Measurements from ENCODE around the gene CNTN4.

The CNTN4 gene

GRCh38 chr3:2995195-2995594, 896.5 kb downstream of the CNTN4 start:
- no peaks in the 10 kb centered on the region for H3K4me1 ChIP-seq (ENCODE audit: low read length)
- H2AFZ ChIP-seq (ENCODE audit: low read length) = no peak overlapping the region
- no peaks in the 10 kb centered on the region for H3K36me3 ChIP-seq (replicated peaks; ENCODE audit: insufficient read depth, low read length)
- H3F3A ChIP-seq (ENCODE audit: insufficient read depth, low read length) = no peaks in the 10 kb centered on the region
- no peak overlapping the region for H3K4me3 ChIP-seq (ENCODE audit: low read length)
- no peak overlapping the region for H3K27ac ChIP-seq (ENCODE audit: low read length)
- H3K9me2 ChIP-seq (replicated peaks; ENCODE audit: insufficient read depth, low read length) = no peaks in the 10 kb centered on the region
- no peaks in the 10 kb centered on the region for H4K20me1 ChIP-seq (ENCODE audit: insufficient read depth, low read length)
- H3K4me2 ChIP-seq (ENCODE audit: low read depth, low read length) = no peak overlapping the region
- TF ChIP-seq EZH2phosphoT487 (IDR thresholded peaks at IDR 0.05; ENCODE audit: low read length) (no peak), CTCF (IDR thresholded peaks at IDR 0.05; ENCODE audit: low read length) (no peak), EZH2 (optimal IDR thresholded peaks at IDR 0.05; ENCODE audit: low read depth, low read length) (no peak)
- H3K9ac ChIP-seq (ENCODE audit: low read length) = no peak overlapping the region
- H3K9me3 ChIP-seq (replicated peaks; ENCODE audit: insufficient read depth, low read length) = no peaks in the 10 kb centered on the region
- no peaks in the 10 kb centered on the region for H3K79me2 ChIP-seq (ENCODE audit: low read length)
- H3K27me3 ChIP-seq (replicated peaks; ENCODE audit: insufficient read depth, low read length) = no peaks in the 10 kb centered on the region
- DNase-seq = no peak

- TF ChIP-seq CTCF (IDR thresholded peaks at IDR 0.05; ENCODE audit: low read length) (no peak), EZH2 (optimal IDR thresholded peaks at IDR 0.05; ENCODE audit: low read depth, low read length) (no peak), EZH2phosphoT487 (IDR thresholded peaks at IDR 0.05; ENCODE audit: low read length) (no peak)
- no peak overlapping the region for H3K4me2 ChIP-seq (ENCODE audit: low read depth, low read length)
Observed at GRCh38 chr3:3005146-3005744, 906.6 kb downstream of the CNTN4 start.

GRCh38 chr3:3013317-3014052, 914.8 kb downstream of the CNTN4 start:
- DNase-seq = no peak
- no peak overlapping the region for H3K4me3 ChIP-seq (ENCODE audit: low read length)
- no peaks in the 10 kb centered on the region for H3K27me3 ChIP-seq (replicated peaks; ENCODE audit: insufficient read depth, low read length)

More at GRCh38 chr3:3005146-3005744, 906.6 kb downstream of the CNTN4 start:
- H4K20me1 ChIP-seq (ENCODE audit: insufficient read depth, low read length) = no peaks in the 10 kb centered on the region
- H3K36me3 ChIP-seq (replicated peaks; ENCODE audit: insufficient read depth, low read length) = no peaks in the 10 kb centered on the region
- H3K27ac ChIP-seq (ENCODE audit: low read length) = no peak overlapping the region
- no peaks in the 10 kb centered on the region for H3K9me2 ChIP-seq (replicated peaks; ENCODE audit: insufficient read depth, low read length)
- no peaks in the 10 kb centered on the region for H3K79me2 ChIP-seq (ENCODE audit: low read length)
- no peak for DNase-seq
- no peaks in the 10 kb centered on the region for H3K4me1 ChIP-seq (ENCODE audit: low read length)
- no peak overlapping the region for H3K4me3 ChIP-seq (ENCODE audit: low read length)
- no peak overlapping the region for H3K9ac ChIP-seq (ENCODE audit: low read length)
- H3K27me3 ChIP-seq (replicated peaks; ENCODE audit: insufficient read depth, low read length) = no peaks in the 10 kb centered on the region
- H3F3A ChIP-seq (ENCODE audit: insufficient read depth, low read length) = no peaks in the 10 kb centered on the region
- no peak overlapping the region for H2AFZ ChIP-seq (ENCODE audit: low read length)
- no peaks in the 10 kb centered on the region for H3K9me3 ChIP-seq (replicated peaks; ENCODE audit: insufficient read depth, low read length)

More at GRCh38 chr3:3013317-3014052, 914.8 kb downstream of the CNTN4 start:
- Histone ChIP-seq H3F3A (ENCODE audit: insufficient read depth, low read length) (no peaks in the 10 kb centered on the region), H3K9me2 (replicated peaks; ENCODE audit: insufficient read depth, low read length) (no peaks in the 10 kb centered on the region), H3K9ac (ENCODE audit: low read length) (no peak overlapping the region), H3K27ac (ENCODE audit: low read length) (no peak overlapping the region), H3K79me2 (ENCODE audit: low read length) (no peaks in the 10 kb centered on the region), H4K20me1 (ENCODE audit: insufficient read depth, low read length) (no peaks in the 10 kb centered on the region), H2AFZ (ENCODE audit: low read length) (no peak overlapping the region), H3K9me3 (replicated peaks; ENCODE audit: insufficient read depth, low read length) (no peaks in the 10 kb centered on the region), H3K36me3 (replicated peaks; ENCODE audit: insufficient read depth, low read length) (no peaks in the 10 kb centered on the region), H3K4me1 (ENCODE audit: low read length) (no peaks in the 10 kb centered on the region), H3K4me2 (ENCODE audit: low read depth, low read length) (no peak overlapping the region)
- TF ChIP-seq EZH2 (optimal IDR thresholded peaks at IDR 0.05; ENCODE audit: low read depth, low read length) (no peak), EZH2phosphoT487 (IDR thresholded peaks at IDR 0.05; ENCODE audit: low read length) (no peak), CTCF (IDR thresholded peaks at IDR 0.05; ENCODE audit: low read length) (no peak)
